HL-60 (cell line): Measurements from ENCODE around the gene LRRC43.

Source experiments
- DNase-seq, 2 experiments: peaks; one replicate each; pipeline ENCODE4 v3.0.0-alpha.2; 2010 to 2020; ENCODE audit warnings: low read depth in 1 of 2, low spot score in 1 of 2
- H3K27ac ChIP-seq: fragments of 250-450 bp; sonication (Bioruptor Pico); replicated peaks from 2 replicates; pipeline ENCODE4 v1.5.1; 2020; ENCODE audit warnings: mild to moderate bottlenecking, moderate library complexity
- H3K27me3 ChIP-seq: fragments of 250-450 bp; sonication (Bioruptor Pico); 2 replicates; pipeline ENCODE4 v1.5.1; 2021; ENCODE audit warnings: mild to moderate bottlenecking, moderate library complexity; ENCODE audit not compliant: insufficient read depth, poor library complexity, severe bottlenecking
- H3K4me3 ChIP-seq: replicated peaks from 2 replicates; pipeline ENCODE4 v1.5.1; 2011; ENCODE audit warnings: mild to moderate bottlenecking, control low read depth, low read length; ENCODE audit not compliant: insufficient read depth
- CTCF ChIP-seq: IDR thresholded peaks from one replicate; pipeline ENCODE4 v1.5.1; 2011; ENCODE audit warnings: low read length, control low read depth, inconsistent platforms; ENCODE audit not compliant: insufficient read depth
- GABPA ChIP-seq: IDR thresholded peaks from 2 replicates; pipeline ENCODE4 v1.6.1; 2012; ENCODE audit warnings: low read depth
- POLR2AphosphoS5 ChIP-seq: IDR thresholded peaks from 2 replicates; pipeline ENCODE4 v1.6.1; 2012; ENCODE audit warnings: low read depth
- REST ChIP-seq: IDR thresholded peaks from 2 replicates; pipeline ENCODE4 v1.6.1; 2012; ENCODE audit warnings: low read depth; ENCODE audit not compliant: insufficient replicate concordance
- SPI1 ChIP-seq: IDR thresholded peaks from 2 replicates; pipeline ENCODE4 v1.6.1; 2012; ENCODE audit warnings: low read depth, mild to moderate bottlenecking, borderline replicate concordance

The LRRC43 gene

GRCh38 chr12:122166422-122167349 is 16.2 kb upstream of the LRRC43 start:
- DNase-seq, result no peak
- no peaks in the 10 kb centered on the region for H3K27me3 ChIP-seq
- no peak for TF ChIP-seq REST
- no peak for TF ChIP-seq SPI1
- no peak for TF ChIP-seq GABPA
- TF ChIP-seq POLR2AphosphoS5, result no peak
- TF ChIP-seq CTCF, result no peak
- H3K27ac ChIP-seq, result no peak overlapping the region
- no peak overlapping the region for H3K4me3 ChIP-seq

- TF ChIP-seq POLR2AphosphoS5 (no peak), CTCF (no peak), REST (no peak), GABPA (no peak), SPI1 (no peak)
- DNase-seq, result no peak
- Histone ChIP-seq H3K4me3 (no peak overlapping the region), H3K27ac (no peak overlapping the region), H3K27me3 (no peaks in the 10 kb centered on the region)
Observed at GRCh38 chr12:122167356-122167925, 15.5 kb upstream of the LRRC43 start.

- Histone ChIP-seq H3K27me3 (no peaks in the 10 kb centered on the region), H3K4me3 (no peak overlapping the region), H3K27ac (no peak overlapping the region)
- TF ChIP-seq POLR2AphosphoS5, result no peak
- TF ChIP-seq SPI1, result no peak
- TF ChIP-seq GABPA, result no peak
- no peak for TF ChIP-seq REST
- TF ChIP-seq CTCF, result no peak
- DNase-seq, result no peak
Observed at GRCh38 chr12:122168492-122168891, 14.4 kb upstream of the LRRC43 start.
